ENCODE data around the gene DNAJB2. TPM values are rescaled to one million over a fixed set of nuclear protein-coding genes. Genes with fewer than 3 reads are reported as not detected.

Gene DNAJB2
- total RNA-seq, 3 donors from 2014 or later = 49.9 to 88.3 (median 59.0) TPM

- Histone ChIP-seq H3K4me3 (no peak overlapping the region), H3K36me3 (no peaks in the 10 kb centered on the region), H3K27ac (no peak overlapping the region), H3K4me1 (no peaks in the 10 kb centered on the region), H3K27me3 (peaks cover 0 to 6% of the 10 kb centered on the region in 2 donors), H3K9me3 (no peaks in the 10 kb centered on the region)
- DNase-seq (ENCODE audit: low spot score in 2 of 2) = no peak
- intact Hi-C loops (cut with DNase I; ENCODE audit: low total_unique reads) = loop anchor here (5.0 kb wide), 1 partner anchor 698 kb away; no protein-coding TSS in a partner anchor
- TF ChIP-seq CTCF (IDR thresholded peaks at IDR 0.05) = no peak
- no peak for TF ChIP-seq POLR2A (IDR thresholded peaks at IDR 0.05)
- TF ChIP-seq POLR2AphosphoS5 (IDR thresholded peaks at IDR 0.05) = no peak
Observed at GRCh38 chr2:219314804-219315468, 35.8 kb downstream of the DNAJB2 start.

GRCh38 chr2:219323434-219323833 lies 44.3 kb downstream of the DNAJB2 start:
- DNase-seq (ENCODE audit: low spot score in 2 of 2) = no peak
- Histone ChIP-seq H3K4me1 (no peaks in the 10 kb centered on the region), H3K36me3 (no peaks in the 10 kb centered on the region), H3K4me3 (no peak overlapping the region), H3K27me3 (no peaks in the 10 kb centered on the region), H3K9me3 (no peaks in the 10 kb centered on the region), H3K27ac (no peak overlapping the region)
- intact Hi-C loops (cut with DNase I; ENCODE audit: low total_unique reads) = no loop called here
- TF ChIP-seq POLR2A (IDR thresholded peaks at IDR 0.05) (no peak), POLR2AphosphoS5 (IDR thresholded peaks at IDR 0.05) (no peak), CTCF (IDR thresholded peaks at IDR 0.05) (no peak)

GRCh38 chr2:219325136-219325535 lies 46.0 kb downstream of the DNAJB2 start:
- Histone ChIP-seq H3K9me3 (no peaks in the 10 kb centered on the region), H3K4me3 (no peak overlapping the region), H3K36me3 (no peaks in the 10 kb centered on the region), H3K4me1 (no peaks in the 10 kb centered on the region), H3K27ac (no peak overlapping the region), H3K27me3 (no peaks in the 10 kb centered on the region)
- intact Hi-C loops (cut with DNase I; ENCODE audit: low total_unique reads) = no loop called here
- DNase-seq (ENCODE audit: low spot score in 2 of 2) = no peak
- TF ChIP-seq POLR2AphosphoS5 (IDR thresholded peaks at IDR 0.05) (no peak), CTCF (IDR thresholded peaks at IDR 0.05) (no peak), POLR2A (IDR thresholded peaks at IDR 0.05) (no peak)

- no peak for DNase-seq (ENCODE audit: low spot score in 2 of 2)
- H3K9me3 ChIP-seq = no peaks in the 10 kb centered on the region
- TF ChIP-seq POLR2AphosphoS5 (IDR thresholded peaks at IDR 0.05) (no peak), POLR2A (IDR thresholded peaks at IDR 0.05) (no peak)
- no peaks in the 10 kb centered on the region for H3K36me3 ChIP-seq
- no peak overlapping the region for H3K4me3 ChIP-seq
- H3K27me3 ChIP-seq = peaks cover 0 to 4% of the 10 kb centered on the region in 2 donors
- no peak overlapping the region for H3K27ac ChIP-seq
- H3K4me1 ChIP-seq = no peaks in the 10 kb centered on the region
- intact Hi-C loops (cut with DNase I; ENCODE audit: low total_unique reads) = no loop called here
Observed at GRCh38 chr2:219325657-219326315, 46.6 kb downstream of the DNAJB2 start.

- no peak overlapping the region for H3K4me3 ChIP-seq
- intact Hi-C loops (cut with DNase I; ENCODE audit: low total_unique reads) = no loop called here
- TF ChIP-seq CTCF (IDR thresholded peaks at IDR 0.05) (no peak), POLR2A (IDR thresholded peaks at IDR 0.05) (no peak), POLR2AphosphoS5 (IDR thresholded peaks at IDR 0.05) (no peak)
- H3K9me3 ChIP-seq = peaks cover 0 to 8% of the 10 kb centered on the region in 2 donors
- H3K36me3 ChIP-seq = no peaks in the 10 kb centered on the region
- DNase-seq (ENCODE audit: low spot score in 2 of 2) = no peak
- peaks cover 9 to 22% of the 10 kb centered on the region in 2 donors for H3K27me3 ChIP-seq
- no peak overlapping the region for H3K27ac ChIP-seq
- no peaks in the 10 kb centered on the region for H3K4me1 ChIP-seq
Observed at GRCh38 chr2:219327719-219328118, 48.6 kb downstream of the DNAJB2 start.
